PC-9 (cell line): ENCODE data around the gene ZFAND6. TPM values are rescaled to one million over a fixed set of nuclear protein-coding genes. Genes with fewer than 3 reads are reported as not detected.
"Not testable (repeated sequence)": the region's sequence is repeated elsewhere in the genome, so short reads cannot be mapped to it uniquely, and the experiment has no call there.

ENCODE experiments used
- BruUV-seq: library from RNA; stranded (reverse); fragments of 400-500 nt; replicated peaks from 2 replicates; lab custom pipeline; 2021; lab: Mats Ljungman, UMichigan
- CTCF ChIA-PET: fragments of 300-600 bp; sonication (Branson Sonifier 250); formaldehyde crosslinking; loops from one replicate; lab custom pipeline; 2022; ENCODE audit warnings: antibody characterized with exemption; lab: Charles Lee
- POLR2A ChIA-PET: fragments of 300-600 bp; sonication (Branson Sonifier 250); formaldehyde crosslinking; loops from one replicate; lab custom pipeline; 2022; ENCODE audit warnings: antibody characterized with exemption; ENCODE audit not compliant: unreplicated experiment; lab: Charles Lee
- DNase-seq, 2 experiments: peaks; one replicate each; pipeline versions ENCODE4 v3.0.0 to v3.0.0-alpha.2; 2015 to 2022; ENCODE audit warnings: mixed read lengths in 1 of 2
- H2AFZ ChIP-seq: fragments of 200-600 bp; sonication (generic); 2 replicates; pipeline ENCODE4 v1.8.1; 2017; ENCODE audit warnings: antibody characterized with exemption
- H3F3A ChIP-seq: fragments of 200-600 bp; sonication (generic); 2 replicates; pipeline ENCODE4 v1.8.1; 2017; ENCODE audit warnings: antibody characterized with exemption, mild to moderate bottlenecking, low read depth; ENCODE audit not compliant: insufficient read depth
- H3K27ac ChIP-seq: fragments of 200-600 bp; sonication (generic); 2 replicates; pipeline ENCODE4 v1.6.1; 2016; ENCODE audit warnings: mixed run types
- H3K27me3 ChIP-seq: fragments of 200-600 bp; sonication (generic); 2 replicates; pipeline ENCODE4 v1.6.1; 2016; ENCODE audit warnings: low read depth, mixed run types; ENCODE audit not compliant: insufficient read depth
- H3K36me3 ChIP-seq: fragments of 200-600 bp; sonication (generic); 2 replicates; pipeline ENCODE4 v1.6.1; 2016; ENCODE audit warnings: low read depth, mixed run types
- H3K4me1 ChIP-seq: fragments of 200-600 bp; sonication (generic); replicated peaks from 2 replicates; pipeline ENCODE4 v1.6.1; 2016; ENCODE audit warnings: mixed run types; ENCODE audit not compliant: insufficient read depth
- H3K4me2 ChIP-seq: fragments of 200-600 bp; sonication (generic); 2 replicates; pipeline ENCODE4 v1.6.1; 2017; ENCODE audit warnings: mixed run types
- H3K4me3 ChIP-seq: fragments of 200-600 bp; sonication (generic); 2 replicates; pipeline ENCODE4 v1.6.1; 2016; ENCODE audit warnings: mixed run types
- H3K79me2 ChIP-seq: fragments of 200-600 bp; sonication (generic); 2 replicates; pipeline ENCODE4 v1.6.1; 2017; ENCODE audit warnings: low read depth, mixed run types
- H3K9me2 ChIP-seq: fragments of 200-600 bp; sonication (generic); 2 replicates; pipeline ENCODE4 v1.8.1; 2017; ENCODE audit warnings: mild to moderate bottlenecking; ENCODE audit not compliant: insufficient read depth
- H3K9me3 ChIP-seq: fragments of 200-600 bp; sonication (generic); 2 replicates; pipeline ENCODE4 v1.8.1; 2016; ENCODE audit warnings: low read depth; ENCODE audit not compliant: insufficient read depth
- H4K20me1 ChIP-seq: fragments of 200-600 bp; sonication (generic); 2 replicates; pipeline ENCODE4 v1.8.1; 2017; ENCODE audit not compliant: insufficient read depth
- EZH2 ChIP-seq: fragments of 200-600 bp; sonication (generic); IDR thresholded peaks from 2 replicates; pipeline ENCODE4 v1.8.0; 2017; ENCODE audit warnings: antibody characterized with exemption, low read depth
- intact Hi-C: fragments of 100-400 bp; cut with micrococcal nuclease; formaldehyde crosslinking; loops from one replicate; pipeline ENCODE4 v1.10.0; 2022; ENCODE audit not compliant: unreplicated experiment
- total RNA-seq: library from RNA; stranded (reverse); gene quantifications from 2 replicates; pipeline ENCODE4 v1.2.3, GENCODE V29; 2021
- TF ChIP-seq, protein P1 (sequence below): fragments of 200-600 bp; sonication (generic); conservative IDR thresholded peaks from 2 replicates; pipeline ENCODE4 v1.6.1; 2017; ENCODE audit warnings: mixed run types, antibody characterized with exemption, mild to moderate bottlenecking, moderate library complexity

The ZFAND6 gene
- total RNA-seq, 1 experiment from 2014 or later = 68.3 TPM

DNA sequence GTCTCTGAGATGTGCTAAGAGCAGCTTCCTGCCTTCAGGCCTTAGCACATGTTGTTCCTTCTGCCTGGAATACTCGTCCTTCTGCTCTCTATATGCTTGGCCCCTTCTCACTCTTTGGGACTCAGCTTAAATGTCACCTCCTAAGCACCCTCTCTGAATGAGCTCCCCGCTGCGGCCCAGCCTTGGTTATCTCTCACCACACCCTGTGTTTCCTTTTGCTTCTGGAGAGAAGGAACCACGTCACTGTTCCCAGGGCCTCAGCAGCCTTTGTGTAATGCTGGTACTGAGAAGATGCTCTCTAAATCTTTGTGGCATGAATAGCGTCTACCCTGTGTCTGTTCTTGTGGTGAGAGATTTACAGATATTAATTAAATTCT, 95.5 kb downstream of the ZFAND6 start:
- H3K4me2 ChIP-seq = peak overlapping the region; percentile 87
- H3K4me1 ChIP-seq = peaks cover 34% of the 10 kb centered on the region
- H3F3A ChIP-seq = peaks cover 21% of the 10 kb centered on the region
- TF ChIP-seq, protein P1, sequence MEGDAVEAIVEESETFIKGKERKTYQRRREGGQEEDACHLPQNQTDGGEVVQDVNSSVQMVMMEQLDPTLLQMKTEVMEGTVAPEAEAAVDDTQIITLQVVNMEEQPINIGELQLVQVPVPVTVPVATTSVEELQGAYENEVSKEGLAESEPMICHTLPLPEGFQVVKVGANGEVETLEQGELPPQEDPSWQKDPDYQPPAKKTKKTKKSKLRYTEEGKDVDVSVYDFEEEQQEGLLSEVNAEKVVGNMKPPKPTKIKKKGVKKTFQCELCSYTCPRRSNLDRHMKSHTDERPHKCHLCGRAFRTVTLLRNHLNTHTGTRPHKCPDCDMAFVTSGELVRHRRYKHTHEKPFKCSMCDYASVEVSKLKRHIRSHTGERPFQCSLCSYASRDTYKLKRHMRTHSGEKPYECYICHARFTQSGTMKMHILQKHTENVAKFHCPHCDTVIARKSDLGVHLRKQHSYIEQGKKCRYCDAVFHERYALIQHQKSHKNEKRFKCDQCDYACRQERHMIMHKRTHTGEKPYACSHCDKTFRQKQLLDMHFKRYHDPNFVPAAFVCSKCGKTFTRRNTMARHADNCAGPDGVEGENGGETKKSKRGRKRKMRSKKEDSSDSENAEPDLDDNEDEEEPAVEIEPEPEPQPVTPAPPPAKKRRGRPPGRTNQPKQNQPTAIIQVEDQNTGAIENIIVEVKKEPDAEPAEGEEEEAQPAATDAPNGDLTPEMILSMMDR = no peak
- TF ChIP-seq EZH2 = no peak
- ChIA-PET POLR2A (no interaction called here), CTCF (no interaction called here)
- no peak overlapping the region for H3K27ac ChIP-seq
- no peak overlapping the region for H2AFZ ChIP-seq
- H3K9me3 ChIP-seq = no peaks in the 10 kb centered on the region
- DNase-seq = no peak
- no TSS peak for BruUV-seq
- peaks cover 24% of the 10 kb centered on the region for H3K79me2 ChIP-seq
- no peaks in the 10 kb centered on the region for H3K27me3 ChIP-seq
- intact Hi-C loops = no loop called here
- H3K4me3 ChIP-seq = no peak overlapping the region
- no peaks in the 10 kb centered on the region for H3K9me2 ChIP-seq
- no peaks in the 10 kb centered on the region for H4K20me1 ChIP-seq
- H3K36me3 ChIP-seq = peaks cover 18% of the 10 kb centered on the region

DNA sequence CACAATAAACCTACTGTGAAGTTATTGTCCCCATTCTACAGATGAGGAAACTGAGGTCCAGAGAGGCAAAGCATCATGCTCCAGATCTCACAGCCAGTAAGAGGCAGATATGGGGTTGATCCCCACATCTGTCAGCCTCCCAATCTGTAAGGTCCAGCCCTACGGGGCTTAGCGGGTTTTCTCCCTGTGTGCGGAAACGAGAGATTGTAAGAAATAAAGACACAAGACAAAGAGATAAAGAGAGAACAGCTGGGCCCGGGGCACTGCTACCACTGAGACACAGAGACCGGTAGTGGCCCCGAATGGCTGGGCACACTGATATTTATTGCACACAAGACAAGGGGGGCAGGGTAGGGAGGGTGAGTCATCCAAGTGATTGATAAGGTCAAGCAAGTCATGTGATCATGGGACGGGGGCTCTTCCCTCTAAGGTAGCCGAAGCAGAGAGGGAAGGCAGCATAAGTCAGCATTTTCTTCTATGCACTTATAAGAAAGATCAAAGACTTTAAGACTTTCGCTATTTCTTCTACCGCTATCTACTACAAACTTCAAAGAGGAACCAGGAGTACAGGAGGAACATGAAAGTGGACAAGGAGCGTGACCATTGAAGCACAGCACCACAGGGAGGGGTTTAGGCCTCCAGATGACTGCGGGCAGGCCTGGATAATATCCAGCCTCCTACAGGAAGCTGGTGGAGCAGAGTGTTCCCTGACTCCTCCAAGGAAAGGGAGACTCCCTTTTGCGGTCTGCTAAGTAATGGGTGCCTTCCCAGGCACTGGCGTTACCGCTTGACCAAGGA, 96.1 kb downstream of the ZFAND6 start:
- BruUV-seq, intact Hi-C loops, DNase-seq, H3K27me3 ChIP-seq, POLR2A ChIA-PET, H3K27ac ChIP-seq, H3K9me2 ChIP-seq, H3K9me3 ChIP-seq, H3K4me3 ChIP-seq, H2AFZ ChIP-seq, CTCF ChIA-PET, H3K4me2 ChIP-seq, H4K20me1 ChIP-seq: not testable (repeated sequence)
- Histone ChIP-seq H3K79me2 (peaks cover 24% of the 10 kb centered on the region), H3F3A (peaks cover 27% of the 10 kb centered on the region), H3K4me1 (peaks cover 40% of the 10 kb centered on the region), H3K36me3 (peaks cover 18% of the 10 kb centered on the region)

DNA sequence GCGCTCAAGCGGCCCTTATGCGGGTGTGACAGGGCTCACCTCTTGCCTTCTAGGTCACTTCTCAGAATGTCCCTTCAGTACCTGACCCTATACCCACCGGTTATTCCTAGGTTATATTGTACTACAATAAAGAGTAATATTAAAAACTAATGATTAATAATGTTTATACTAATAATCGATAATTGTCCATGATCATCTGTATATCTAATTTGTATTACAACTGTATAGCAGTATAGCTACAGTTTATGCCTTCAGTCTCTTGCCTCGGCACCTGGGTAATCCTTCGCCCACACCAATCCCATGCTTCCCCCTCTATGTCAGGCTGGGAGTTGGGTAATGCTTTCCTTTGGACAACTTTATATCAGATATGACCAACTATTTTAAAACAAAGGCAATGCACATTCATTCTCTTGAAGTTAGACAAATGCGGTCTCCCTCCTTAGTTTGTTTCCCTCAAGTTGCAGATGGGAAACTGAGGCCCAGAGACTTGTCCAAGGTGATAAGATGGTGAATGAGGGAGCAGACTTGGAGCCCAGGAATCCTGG, 96.8 kb downstream of the ZFAND6 start:
- Histone ChIP-seq H3K9me2 (no peaks in the 10 kb centered on the region), H3K9me3 (no peaks in the 10 kb centered on the region), H3K79me2 (peaks cover 24% of the 10 kb centered on the region), H2AFZ (no peak overlapping the region), H3F3A (peaks cover 27% of the 10 kb centered on the region), H3K4me1 (peaks cover 47% of the 10 kb centered on the region), H3K27ac (no peak overlapping the region), H3K4me3 (no peak overlapping the region), H3K27me3 (no peaks in the 10 kb centered on the region), H4K20me1 (no peaks in the 10 kb centered on the region), H3K4me2 (no peak overlapping the region), H3K36me3 (peaks cover 18% of the 10 kb centered on the region)
- intact Hi-C loops = no loop called here
- ChIA-PET POLR2A (no interaction called here), CTCF (no interaction called here)
- no peak for TF ChIP-seq EZH2
- TF ChIP-seq, protein P1 = no peak
- no TSS peak for BruUV-seq
- DNase-seq = no peak
